Small intestine (tissue), 7 donors: ENCODE results near the gene POMC. TPM values are rescaled to one million over a fixed set of nuclear protein-coding genes. Genes with fewer than 3 reads are reported as not detected.
"Not testable (repeated sequence)": the region's sequence is repeated elsewhere in the genome, so short reads cannot be mapped to it uniquely, and the experiment has no call there.

ENCODE experiments used
- DNase-seq, 2 donors: peaks; one replicate each; pipeline versions ENCODE4 v3.0.0 to v3.0.0-alpha.2; 2013
- FAIRE-seq: peaks from 2 replicates; lab custom pipeline; 2012; peaks lifted over from hg19 to GRCh38; lab: Jason Lieb, UNC
- H3K27ac ChIP-seq, 3 donors: one replicate each; pipeline ENCODE4 v1.5.1; 2013; ENCODE audit warnings: low read length in 2 of 3, mild to moderate bottlenecking in 2 of 3, control low read depth in 1 of 3, inconsistent platforms in 1 of 3, low read depth in 1 of 3, moderate library complexity in 1 of 3
- H3K27me3 ChIP-seq, 3 donors: one replicate each; pipeline ENCODE4 v1.6.1; 2013; ENCODE audit warnings: low read length in 3 of 3, inconsistent platforms in 1 of 3; ENCODE audit not compliant: control insufficient read depth in 3 of 3, insufficient read depth in 3 of 3
- H3K36me3 ChIP-seq, 3 donors: one replicate each; pipeline ENCODE4 v1.6.1; 2013; ENCODE audit warnings: low read length in 3 of 3, inconsistent platforms in 1 of 3, low read depth in 1 of 3, mild to moderate bottlenecking in 1 of 3, moderate library complexity in 1 of 3; ENCODE audit not compliant: control insufficient read depth in 3 of 3, insufficient read depth in 2 of 3
- H3K4me1 ChIP-seq, 3 donors: one replicate each; pipeline ENCODE4 v1.6.1; 2013; ENCODE audit warnings: low read length in 2 of 3, inconsistent platforms in 1 of 3, low read depth in 1 of 3, mild to moderate bottlenecking in 1 of 3, moderate library complexity in 1 of 3; ENCODE audit not compliant: control insufficient read depth in 3 of 3, insufficient read depth in 2 of 3
- H3K4me3 ChIP-seq, 3 donors: one replicate each; pipeline ENCODE4 v1.5.1; 2013; ENCODE audit warnings: low read length in 3 of 3, control low read depth in 1 of 3, inconsistent platforms in 1 of 3, low read depth in 1 of 3, mild to moderate bottlenecking in 1 of 3, moderate library complexity in 1 of 3
- H3K9me3 ChIP-seq, 2 donors: one replicate each; pipeline ENCODE4 v1.6.1; 2013; ENCODE audit warnings: low read depth in 1 of 2, low read length in 1 of 2; ENCODE audit not compliant: control insufficient read depth in 2 of 2, insufficient read depth in 1 of 2
- WGBS, 3 donors: extraction: QIAGEN DNeasy Blood & Tissue Kit; methylation state at CpG; one replicate each; pipeline ENCODE4 v1.1.7; 2013; 5-methylcytosine and 5-hydroxymethylcytosine counted together
- polyA plus RNA-seq, 4 donors: library from polyadenylated mRNA; stranded (reverse) in 3 of 4; unstranded in 1 of 4; fragments of 200-250 nt in 3 of 4; fragments of 120-200 nt in 1 of 4; gene quantifications; one replicate each; pipeline versions ENCODE4 v1.2.1 to v1.2.3, GENCODE V29; 2013
- donor health status: healthy with polysubstance abuse.
- donor health status: control.
- donor health status: control.
- donor health status: Bipolar disorder and iron deficiency.
- donor health status: healthy.

The POMC gene
- polyA plus RNA-seq, 4 donors: 0.67 to 3.7 (median 1.9) TPM

GRCh38 chr2:25174192-25174861 lies 5.9 kb upstream of the POMC start:
- peaks cover 0 to 5% (median 0%) of the 10 kb centered on the region in 3 donors for H3K4me1 ChIP-seq
- H3K27me3 ChIP-seq: peaks cover 0 to 17% (median 0%) of the 10 kb centered on the region in 3 donors
- 54 to 80% (median 58%) methylated on average over 6 of the region's 6 CpGs for WGBS, 3 donors
- no peaks in the 10 kb centered on the region for H3K36me3 ChIP-seq
- FAIRE-seq (no peak), DNase-seq (no peak)
- H3K4me3 ChIP-seq: no peak overlapping the region
- no peak overlapping the region for H3K27ac ChIP-seq
- H3K9me3 ChIP-seq: no peaks in the 10 kb centered on the region

- Histone ChIP-seq H3K27ac (no peak overlapping the region), H3K36me3 (no peaks in the 10 kb centered on the region), H3K9me3 (no peaks in the 10 kb centered on the region), H3K27me3 (peaks cover 0 to 23% (median 3%) of the 10 kb centered on the region in 3 donors), H3K4me3 (no peak overlapping the region), H3K4me1 (peaks cover 0 to 6% (median 0%) of the 10 kb centered on the region in 3 donors)
- whole genome bisulfite sequencing, 3 donors: 82 to 90% (median 84%) methylated on average over 5 of the region's 5 CpGs
- DNase-seq: no peak
- no peak for FAIRE-seq
Measured at GRCh38 chr2:25173719-25174118, 5.3 kb upstream of the POMC start.

GRCh38 chr2:25170888-25171287 lies 2.5 kb upstream of the POMC start:
- Histone ChIP-seq H3K4me1 (peaks cover 0 to 8% (median 0%) of the 10 kb centered on the region in 3 donors), H3K27me3 (peaks cover 0 to 49% (median 15%) of the 10 kb centered on the region in 3 donors), H3K4me3 (no peak overlapping the region), H3K9me3 (no peaks in the 10 kb centered on the region), H3K36me3 (no peaks in the 10 kb centered on the region), H3K27ac (no peak overlapping the region)
- 84 to 86% (median 85%) methylated on average over 7 of the region's 7 CpGs for WGBS, 3 donors
- DNase-seq: no peak
- no peak for FAIRE-seq

- no peak overlapping the region for H3K4me3 ChIP-seq
- peaks cover 0 to 61% (median 15%) of the 10 kb centered on the region in 3 donors for H3K27me3 ChIP-seq
- FAIRE-seq: no peak
Measured at GRCh38 chr2:25169073-25169470, 692 bp upstream of the POMC start.

GRCh38 chr2:25165992-25166875 lies 2.1 kb downstream of the POMC start:
- FAIRE-seq (no peak), DNase-seq (peak; percentile 35 to 56)
- Histone ChIP-seq H3K27ac (no peak overlapping the region), H3K4me3 (no peak overlapping the region), H3K9me3 (peaks cover 0 to 11% of the 10 kb centered on the region in 2 donors), H3K27me3 (peaks cover 0 to 68% (median 15%) of the 10 kb centered on the region in 3 donors), H3K36me3 (no peaks in the 10 kb centered on the region), H3K4me1 (peaks cover 0 to 8% (median 0%) of the 10 kb centered on the region in 3 donors)
- 14 to 40% (median 19%) methylated on average over 10 of the region's 10 CpGs for WGBS, 3 donors

More at GRCh38 chr2:25169073-25169470, 692 bp upstream of the POMC start:
- DNase-seq: no peak
- Histone ChIP-seq H3K27ac (no peak overlapping the region), H3K36me3 (no peaks in the 10 kb centered on the region), H3K9me3 (no peaks in the 10 kb centered on the region), H3K4me1 (peaks cover 0 to 8% (median 0%) of the 10 kb centered on the region in 3 donors)
- 36 to 63% (median 37%) methylated on average over 2 of the region's 2 CpGs for WGBS, 3 donors

- H3K27me3 ChIP-seq: peaks cover 0 to 57% (median 15%) of the 10 kb centered on the region in 3 donors
- no peak for FAIRE-seq
Measured at GRCh38 chr2:25164561-25164960, 3.8 kb downstream of the POMC start.

GRCh38 chr2:25162061-25162460 lies 6.3 kb downstream of the POMC start:
- FAIRE-seq, H3K27ac ChIP-seq, H3K36me3 ChIP-seq, DNase-seq, H3K4me1 ChIP-seq, H3K4me3 ChIP-seq: not testable (repeated sequence)
- 90 to 94% (median 91%) methylated on average over 7 of the region's 7 CpGs for WGBS, 3 donors
- Histone ChIP-seq H3K9me3 (peaks cover 0 to 11% of the 10 kb centered on the region in 2 donors), H3K27me3 (peaks cover 0 to 32% (median 5%) of the 10 kb centered on the region in 3 donors)

More at GRCh38 chr2:25164561-25164960, 3.8 kb downstream of the POMC start:
- Histone ChIP-seq H3K27ac (no peak overlapping the region), H3K4me1 (peaks cover 0 to 8% (median 0%) of the 10 kb centered on the region in 3 donors), H3K4me3 (no peak overlapping the region), H3K9me3 (peaks cover 0 to 11% of the 10 kb centered on the region in 2 donors), H3K36me3 (no peaks in the 10 kb centered on the region)
- 74 to 81% (median 76%) methylated on average over 8 of the region's 8 CpGs for WGBS, 3 donors
- DNase-seq: no peak
